GM18907 (cell line): ENCODE measurements around the gene TJP2.

Experiments used
- ATAC-seq: cut with Tn5 transposase; IDR thresholded peaks from one replicate; pipeline ENCODE4 v1.9.1; 2021; ENCODE audit warnings: mild to moderate bottlenecking, moderate library complexity; ENCODE audit not compliant: unreplicated experiment

TJP2 gene

GRCh38 chr9:69173891-69174615, at the start of gene TJP2:
TJP2 (plus strand) TSS chr9:69174277; CDS start chr9:69174373, 96 bp downstream.
- ATAC-seq, result peak; percentile 60

DNA sequence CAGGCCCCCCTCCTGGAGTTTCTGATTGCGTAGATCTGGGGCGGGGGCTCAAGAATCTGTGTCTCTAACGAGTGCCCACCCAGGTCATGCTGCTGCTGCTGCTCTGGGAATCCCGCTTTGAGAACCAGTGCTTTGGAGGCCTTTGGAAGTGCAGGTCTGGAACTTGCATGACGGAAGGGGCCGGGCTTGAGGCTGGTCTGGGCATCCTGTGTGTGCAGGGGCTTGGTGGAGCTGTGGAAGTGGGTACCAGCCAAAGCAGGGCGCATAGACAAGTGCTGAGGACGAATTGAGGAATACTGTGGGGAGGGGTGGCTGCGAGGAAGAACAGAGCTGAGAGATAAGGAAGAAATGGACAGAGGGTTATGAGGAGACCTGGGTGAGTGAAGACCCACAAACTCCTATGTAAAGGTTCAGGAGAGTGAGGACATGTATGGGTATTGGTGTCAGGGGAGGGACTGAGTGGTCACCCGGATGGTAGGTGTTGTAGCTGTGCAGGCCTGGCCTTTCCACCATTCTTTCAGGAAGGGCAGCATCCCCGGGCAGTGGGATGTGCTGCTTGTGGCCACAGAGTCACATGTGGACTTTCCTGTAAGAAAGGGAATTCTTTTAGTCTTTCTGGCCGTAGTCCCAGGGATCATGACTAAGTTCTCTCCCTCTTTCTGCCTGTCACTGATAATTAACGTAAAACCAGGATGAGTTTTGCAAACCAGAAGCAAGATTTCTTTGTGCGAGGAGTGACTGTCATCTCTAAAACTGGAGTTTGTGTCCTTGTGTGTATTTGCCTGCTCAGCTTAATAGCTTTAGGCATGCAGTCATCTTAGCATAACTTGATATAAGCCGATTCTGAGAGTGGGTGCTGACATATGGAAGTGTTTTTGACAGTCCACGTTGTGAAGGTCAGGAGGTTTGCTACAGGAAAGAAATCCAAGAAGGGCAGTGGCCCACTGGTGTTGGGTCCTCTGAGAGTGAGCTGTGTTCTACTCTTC, 43.3 kb upstream of the TJP2 start:
- no peak for ATAC-seq

DNA sequence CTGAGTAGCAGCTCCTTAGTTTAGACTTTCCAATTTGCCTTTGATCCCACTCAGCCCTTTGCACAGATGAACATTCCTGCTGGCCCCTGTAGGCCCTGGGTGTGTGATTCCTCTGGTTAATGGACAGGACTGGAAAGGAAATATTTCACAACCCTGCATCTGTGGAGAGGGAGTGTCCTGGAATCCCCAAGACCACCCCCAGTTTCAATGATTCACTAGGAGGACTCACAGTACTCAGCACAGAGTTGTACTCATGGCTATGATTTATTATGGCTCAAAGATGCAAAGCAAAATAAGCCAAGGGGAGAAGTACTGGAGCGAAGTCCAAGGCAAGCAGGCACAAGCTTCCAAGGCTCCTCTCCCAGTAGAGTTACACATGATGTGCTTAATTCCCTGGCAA, 42.4 kb upstream of the TJP2 start:
- ATAC-seq, result no peak

DNA sequence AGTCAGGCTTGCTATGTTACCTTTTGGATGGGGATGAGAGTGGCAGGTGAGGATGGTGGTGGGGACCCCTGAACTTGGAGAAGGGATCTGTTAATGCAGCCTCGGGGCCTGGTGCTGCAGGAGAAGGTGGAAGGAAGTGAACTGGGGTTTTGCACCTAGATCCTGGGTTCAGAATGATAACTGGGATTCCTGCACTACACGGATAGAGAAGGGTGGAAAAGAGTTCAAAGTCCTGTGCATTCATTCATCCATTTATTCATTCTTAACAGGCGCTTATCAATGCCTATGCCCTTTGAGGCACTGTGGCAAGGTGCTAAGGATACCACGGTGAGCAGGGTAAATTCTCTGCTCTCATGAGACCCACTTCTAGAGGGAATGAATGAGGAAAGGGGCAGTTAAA, 41.7 kb upstream of the TJP2 start:
- no peak for ATAC-seq

GRCh38 chr9:69134412-69134811, 39.7 kb upstream of the TJP2 start:
- ATAC-seq, result no peak

DNA sequence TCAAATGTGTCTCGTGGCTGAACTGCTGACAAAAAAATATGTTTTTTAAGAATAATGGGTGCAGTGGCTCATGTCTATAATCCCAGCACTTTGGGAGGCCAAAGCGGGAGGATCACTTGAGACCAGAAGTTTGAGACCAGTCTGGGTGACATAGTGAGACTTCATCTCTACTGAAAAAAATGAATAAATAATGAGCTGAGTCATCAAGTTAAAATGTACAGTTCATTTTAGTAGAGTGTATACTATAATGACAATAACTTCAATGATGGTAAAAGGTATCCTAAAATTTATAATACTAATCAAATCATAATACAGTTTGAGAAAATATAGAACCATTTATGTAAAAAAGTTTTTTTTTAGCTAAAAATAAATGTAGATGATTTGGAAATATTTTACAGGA, 37.9 kb upstream of the TJP2 start:
- ATAC-seq, result no peak

- no peak for ATAC-seq
These were observed 37.3 kb upstream of the TJP2 start for GRCh38 chr9:69136779-69137178.

GRCh38 chr9:69137311-69137710, 36.8 kb upstream of the TJP2 start:
- ATAC-seq, result no peak

DNA sequence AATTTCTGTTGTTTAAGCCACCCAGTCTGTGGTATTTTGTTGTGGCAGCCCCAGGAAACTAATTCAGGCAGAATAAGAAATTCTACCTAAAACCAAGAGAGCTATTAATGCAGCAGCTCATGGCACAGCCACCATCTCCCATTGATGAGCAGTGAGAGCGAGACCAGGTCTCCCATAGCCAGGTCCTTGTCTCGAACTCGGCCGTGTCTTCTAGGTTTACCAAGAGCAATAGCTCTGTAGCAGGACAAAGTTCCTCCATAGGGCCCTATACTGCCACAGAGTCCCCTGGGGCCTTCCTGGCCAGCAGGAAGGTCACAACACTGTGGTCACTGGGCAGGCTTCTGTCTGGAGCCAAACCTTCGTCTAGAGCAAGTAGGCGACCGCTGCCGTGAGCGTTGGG, 34.5 kb upstream of the TJP2 start:
- ATAC-seq, result no peak

DNA sequence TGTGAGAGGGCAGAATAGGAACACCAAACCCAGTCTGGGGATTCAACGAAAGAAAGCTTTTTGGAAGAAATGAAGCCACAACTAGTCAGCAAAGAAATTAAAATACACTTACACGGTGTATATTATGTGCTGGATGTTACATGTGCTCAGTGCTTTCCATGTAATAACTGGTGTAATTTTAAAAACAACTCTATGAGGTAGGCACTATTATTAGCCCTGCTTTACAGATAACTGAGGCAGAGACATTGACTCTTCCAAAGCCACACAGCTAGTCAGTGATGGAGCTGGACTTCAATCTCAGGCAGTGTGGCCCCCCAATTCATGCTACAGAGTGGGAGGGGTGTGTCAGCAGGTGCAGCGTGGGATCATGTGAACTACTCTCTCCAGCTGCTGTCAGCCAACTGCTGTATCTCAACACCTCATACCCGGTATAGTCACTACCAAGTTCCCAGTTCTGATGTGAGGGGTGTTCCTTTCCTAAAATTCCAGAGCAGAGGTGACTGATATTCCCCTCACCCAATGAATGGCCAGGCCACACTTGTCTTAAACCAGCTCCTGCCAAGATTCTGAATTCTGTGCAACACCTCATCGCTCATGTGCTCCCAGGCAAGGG, 33.8 kb upstream of the TJP2 start:
- ATAC-seq, result no peak

- ATAC-seq, result no peak
These were observed 32.2 kb upstream of the TJP2 start for GRCh38 chr9:69141851-69142250.

- ATAC-seq, result no peak
These were observed 30.8 kb upstream of the TJP2 start for GRCh38 chr9:69143291-69143690.

- no peak for ATAC-seq
These were observed 28.8 kb upstream of the TJP2 start for GRCh38 chr9:69145144-69145715.

- ATAC-seq, result no peak
These were observed 26.8 kb upstream of the TJP2 start for GRCh38 chr9:69147041-69147834.

DNA sequence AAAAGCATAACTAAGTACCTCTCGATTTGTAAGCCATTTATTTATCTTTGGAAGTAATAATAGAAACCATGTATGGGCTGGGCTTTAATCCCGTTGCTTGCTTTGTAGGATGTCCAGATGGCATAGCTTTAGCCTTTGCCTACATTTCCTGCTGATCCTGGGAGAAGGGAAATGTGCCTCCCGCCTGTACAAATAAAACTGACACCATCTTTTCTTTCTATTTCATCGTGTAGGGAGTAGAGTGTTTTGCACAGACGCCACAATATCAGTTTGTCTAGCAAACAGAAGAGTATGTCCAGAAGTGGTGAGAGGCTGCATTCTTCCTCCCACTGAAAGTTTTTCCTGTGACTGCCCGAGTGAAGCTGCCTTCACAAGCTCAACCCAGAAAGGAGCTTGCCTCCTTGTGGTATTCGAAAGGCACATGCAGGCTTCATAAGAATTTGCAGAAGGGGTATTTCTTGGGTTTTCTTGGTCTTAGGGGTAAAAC, 24.7 kb upstream of the TJP2 start:
- ATAC-seq, result no peak

DNA sequence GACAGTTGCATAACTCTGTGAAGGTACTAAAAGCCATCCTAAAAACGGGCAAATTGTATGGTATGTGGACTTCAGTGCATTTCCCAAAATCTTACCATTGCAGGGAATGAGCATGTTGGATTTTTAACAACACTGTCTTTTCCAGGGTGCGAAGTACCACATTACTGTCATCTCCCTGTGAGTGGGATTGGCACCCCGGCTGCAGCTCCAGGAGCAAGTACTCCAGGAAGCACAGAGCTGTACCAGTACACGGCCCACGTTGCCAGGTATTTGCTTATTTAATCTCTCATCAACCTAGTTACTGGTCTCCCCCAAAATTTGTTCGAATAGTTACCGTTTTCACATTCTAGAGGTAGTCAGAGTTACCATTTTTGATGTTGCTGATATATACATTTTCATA, 22.6 kb upstream of the TJP2 start:
- ATAC-seq, result no peak

DNA sequence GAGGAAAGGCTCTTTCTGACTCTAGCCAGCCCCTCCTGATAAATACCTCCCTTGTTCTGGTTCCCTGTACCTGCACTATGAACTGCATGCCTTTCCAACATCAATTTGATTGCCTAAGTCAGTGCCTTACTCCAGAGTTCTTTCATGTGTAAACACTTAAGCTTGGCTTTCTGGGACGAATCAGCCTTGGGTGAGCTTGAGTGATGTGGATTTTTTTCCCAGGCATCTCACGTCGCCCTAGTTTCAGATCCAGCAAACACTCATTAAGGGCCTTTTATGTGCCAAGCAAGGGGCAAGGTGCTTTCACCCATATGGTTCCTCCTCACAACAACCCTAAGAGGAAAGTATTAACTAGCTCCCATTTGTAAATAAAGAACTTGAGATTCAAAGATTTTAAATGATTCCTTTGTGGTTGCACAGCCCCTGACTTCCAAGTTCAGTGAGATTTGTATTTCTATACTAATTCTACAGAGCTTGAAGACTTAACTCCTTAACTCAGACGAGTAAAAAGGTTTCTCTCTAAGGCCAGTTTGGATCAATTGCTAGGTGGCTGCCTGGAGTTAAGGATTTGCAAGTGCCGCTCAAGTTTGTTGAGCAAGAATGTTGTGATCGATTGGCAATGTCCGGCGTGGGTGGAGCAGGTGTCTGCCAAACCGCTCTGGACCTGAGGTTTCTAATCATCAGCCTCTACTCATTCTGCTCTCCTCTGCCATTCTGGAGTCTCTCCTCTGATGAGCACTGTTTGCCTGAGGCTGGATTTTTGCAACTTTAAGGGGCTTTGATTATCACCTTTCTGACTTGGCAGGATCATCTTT, 20.2 kb upstream of the TJP2 start:
- ATAC-seq, result no peak

DNA sequence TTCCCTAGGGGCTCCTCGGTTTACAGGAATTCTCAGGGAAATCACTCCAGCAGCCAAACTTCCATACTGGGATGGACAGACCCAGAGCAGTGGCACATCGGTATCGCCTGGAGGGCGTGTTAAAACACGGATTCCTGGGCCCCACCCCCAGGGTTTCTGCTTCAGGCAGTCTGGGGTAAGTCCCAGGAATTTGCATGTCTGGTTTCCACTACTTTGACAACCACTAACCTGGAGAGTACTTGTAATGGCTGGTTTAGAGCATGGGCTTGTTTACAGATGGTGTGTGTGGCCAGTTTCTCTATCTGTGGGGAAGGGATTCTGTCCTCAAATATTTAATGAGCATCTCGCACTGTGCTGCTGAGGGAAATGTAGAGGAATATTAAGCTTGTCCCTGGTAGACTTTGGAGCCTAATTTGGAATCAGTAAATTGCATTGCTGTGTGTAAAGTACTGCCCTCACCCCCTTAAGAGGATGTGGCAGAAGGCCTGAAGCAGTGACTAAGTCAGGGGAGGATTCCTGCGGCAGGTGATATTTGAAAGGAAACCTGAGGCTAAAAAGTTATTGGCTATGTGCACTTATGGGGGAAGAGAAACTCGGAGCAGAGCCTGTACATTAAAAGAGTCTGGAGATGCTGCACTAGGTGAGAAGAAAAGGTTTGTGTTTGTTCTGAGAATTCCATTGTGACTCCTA, 18.6 kb upstream of the TJP2 start:
- peak; percentile 98 for ATAC-seq
